Gastrocnemius medialis (tissue), 4 donors: ENCODE measurements around the gene TMEM181.

Experiments
- POLR2A ChIP-seq, 2 donors: fragments of 450-650 bp; IDR thresholded peaks; one replicate each; pipeline ENCODE4 v1.6.1; 2017; ENCODE audit warnings: antibody characterized with exemption in 2 of 2, mild to moderate bottlenecking in 2 of 2, moderate library complexity in 2 of 2
- TF ChIP-seq, protein P1 (sequence below), 5 experiments: fragments of 450-650 bp in 3 of 5; fragments of 200-600 bp in 2 of 5; sonication (generic) in 2 of 5; IDR thresholded peaks in 4 of 5; conservative IDR thresholded peaks in 1 of 5; 1 replicate in 4 of 5; 2 replicates in 1 of 5; pipeline ENCODE4 v1.5.1; 2016 to 2019; ENCODE audit warnings: antibody characterized with exemption in 5 of 5, mild to moderate bottlenecking in 3 of 5, moderate library complexity in 3 of 5

DNA sequence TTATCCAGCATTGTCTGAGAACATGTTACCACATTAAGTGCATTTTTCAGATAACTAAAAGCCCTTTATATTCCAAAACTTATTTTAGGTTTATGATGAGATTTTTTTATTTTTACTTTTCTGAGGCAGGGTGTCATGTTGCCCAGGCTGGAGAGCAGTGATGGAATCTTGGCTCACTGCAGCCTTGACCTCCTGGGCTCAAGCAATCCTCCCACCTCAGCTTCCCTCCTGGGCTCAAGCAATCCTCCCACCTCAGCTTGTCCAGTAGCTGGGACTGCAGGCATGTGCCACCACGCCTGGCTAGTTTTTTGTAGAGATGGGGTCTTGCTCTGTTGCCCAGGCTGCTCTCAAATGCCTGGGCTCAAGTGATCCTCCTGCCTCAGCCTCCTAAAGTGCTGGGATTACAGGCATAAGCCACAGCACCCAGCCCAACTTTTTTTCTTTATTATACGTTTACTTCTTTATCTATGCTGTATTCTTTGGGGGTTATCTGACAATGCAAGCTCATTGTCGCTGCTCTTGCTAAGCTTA, 78.5 kb downstream of the TMEM181 start:
- TF ChIP-seq, protein P1, sequence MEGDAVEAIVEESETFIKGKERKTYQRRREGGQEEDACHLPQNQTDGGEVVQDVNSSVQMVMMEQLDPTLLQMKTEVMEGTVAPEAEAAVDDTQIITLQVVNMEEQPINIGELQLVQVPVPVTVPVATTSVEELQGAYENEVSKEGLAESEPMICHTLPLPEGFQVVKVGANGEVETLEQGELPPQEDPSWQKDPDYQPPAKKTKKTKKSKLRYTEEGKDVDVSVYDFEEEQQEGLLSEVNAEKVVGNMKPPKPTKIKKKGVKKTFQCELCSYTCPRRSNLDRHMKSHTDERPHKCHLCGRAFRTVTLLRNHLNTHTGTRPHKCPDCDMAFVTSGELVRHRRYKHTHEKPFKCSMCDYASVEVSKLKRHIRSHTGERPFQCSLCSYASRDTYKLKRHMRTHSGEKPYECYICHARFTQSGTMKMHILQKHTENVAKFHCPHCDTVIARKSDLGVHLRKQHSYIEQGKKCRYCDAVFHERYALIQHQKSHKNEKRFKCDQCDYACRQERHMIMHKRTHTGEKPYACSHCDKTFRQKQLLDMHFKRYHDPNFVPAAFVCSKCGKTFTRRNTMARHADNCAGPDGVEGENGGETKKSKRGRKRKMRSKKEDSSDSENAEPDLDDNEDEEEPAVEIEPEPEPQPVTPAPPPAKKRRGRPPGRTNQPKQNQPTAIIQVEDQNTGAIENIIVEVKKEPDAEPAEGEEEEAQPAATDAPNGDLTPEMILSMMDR (IDR thresholded peaks at IDR 0.05 in 4 of 5, conservative IDR thresholded peaks at IDR 0.05 in 1 of 5) = no peak
- TF ChIP-seq POLR2A (IDR thresholded peaks at IDR 0.05) = no peak
